ENCODE results near the gene RIPOR2.
A peak's percentile ranks its signal among the peaks of the same experiment; 100 is the strongest.
"Not testable (repeated sequence)": the region's sequence is repeated elsewhere in the genome, so short reads cannot be mapped to it uniquely, and the experiment has no call there.

The RIPOR2 gene

DNA sequence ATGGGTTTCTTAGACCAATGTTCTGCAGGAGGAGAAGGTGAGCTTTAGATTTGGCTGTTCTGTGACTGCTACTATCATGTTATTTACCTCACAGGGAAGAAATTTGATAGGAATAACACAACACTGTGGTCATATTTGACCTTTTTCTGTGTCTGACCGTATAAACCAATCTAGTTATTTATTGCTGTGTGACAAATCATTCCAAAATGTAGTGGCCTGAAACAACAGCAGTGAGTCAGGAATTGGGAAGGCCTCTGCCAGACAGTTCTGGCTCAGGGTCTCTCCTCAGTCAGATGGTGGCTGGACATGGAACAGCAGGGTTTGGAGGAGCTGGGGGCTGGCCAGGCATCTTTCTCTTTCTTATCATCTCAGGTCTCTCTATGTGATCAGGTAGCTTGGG, 33.0 kb downstream of the RIPOR2 start:
- no peak for DNase-seq

DNA sequence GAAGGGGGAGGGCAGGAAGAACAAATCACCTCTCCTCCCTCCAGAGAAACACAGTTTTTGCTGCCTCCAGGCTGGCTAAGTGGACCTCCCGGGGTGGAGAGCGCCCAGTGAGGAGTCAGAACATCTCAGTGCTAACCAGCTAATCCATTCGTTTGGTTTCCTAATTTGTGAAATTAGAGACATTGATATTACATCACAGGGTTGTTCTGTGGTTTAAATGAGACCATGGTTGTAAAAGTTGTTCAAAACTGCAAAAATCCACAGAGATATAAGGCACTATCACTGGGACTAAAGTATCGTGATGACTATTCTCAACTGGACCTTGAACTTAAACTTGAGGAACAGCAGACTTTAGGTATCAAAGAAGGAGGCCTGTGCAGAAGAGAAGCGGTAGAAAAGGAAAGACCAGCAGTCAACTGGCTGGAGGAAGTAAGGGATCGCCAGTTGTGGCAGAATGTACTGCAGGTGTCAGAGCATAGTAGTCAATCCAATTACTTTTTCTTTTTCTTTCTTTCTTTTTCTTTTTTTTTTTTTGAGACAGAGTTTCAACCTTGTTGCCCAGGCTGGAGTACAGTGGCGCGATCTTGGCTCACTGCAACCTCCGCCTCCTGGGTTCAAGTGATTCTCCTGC, 33.9 kb downstream of the RIPOR2 start:
- DNase-seq, result no peak

DNA sequence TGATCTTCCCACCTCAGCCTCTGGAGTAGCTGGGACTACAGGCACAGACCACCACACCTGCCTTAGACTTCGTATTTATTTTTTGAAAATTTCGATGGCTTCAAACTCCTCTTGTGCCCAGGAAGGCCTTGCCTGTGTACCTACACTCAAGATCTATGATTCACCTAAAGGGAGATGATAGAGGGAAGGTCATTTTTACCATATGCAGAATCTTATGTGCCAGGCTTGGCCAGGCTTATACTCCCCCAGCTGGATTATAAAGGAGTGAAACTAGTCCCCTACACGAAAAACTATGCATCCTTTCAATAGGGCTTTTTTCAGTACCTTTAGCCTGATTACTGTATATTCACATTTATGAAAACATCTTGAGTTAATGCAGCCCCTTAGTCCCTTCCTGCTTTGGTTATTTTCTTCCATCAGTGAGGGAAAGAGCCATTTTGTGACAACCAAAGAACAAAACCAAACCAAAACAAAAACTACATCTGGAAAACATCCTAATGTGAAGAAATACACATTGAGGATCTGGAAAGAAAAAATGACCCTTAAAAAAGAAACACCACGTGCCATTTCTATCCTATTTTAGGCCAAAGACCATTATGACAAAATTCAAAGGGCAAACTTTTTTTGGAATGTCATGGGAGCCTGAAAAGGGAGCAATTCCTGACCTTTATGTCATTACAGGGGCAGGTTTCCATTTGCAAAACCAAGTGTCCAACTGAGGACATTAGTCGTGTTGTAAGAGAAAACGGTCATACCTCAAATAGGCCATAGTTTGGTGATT, 34.7 kb downstream of the RIPOR2 start:
- DNase-seq, result no peak

DNA sequence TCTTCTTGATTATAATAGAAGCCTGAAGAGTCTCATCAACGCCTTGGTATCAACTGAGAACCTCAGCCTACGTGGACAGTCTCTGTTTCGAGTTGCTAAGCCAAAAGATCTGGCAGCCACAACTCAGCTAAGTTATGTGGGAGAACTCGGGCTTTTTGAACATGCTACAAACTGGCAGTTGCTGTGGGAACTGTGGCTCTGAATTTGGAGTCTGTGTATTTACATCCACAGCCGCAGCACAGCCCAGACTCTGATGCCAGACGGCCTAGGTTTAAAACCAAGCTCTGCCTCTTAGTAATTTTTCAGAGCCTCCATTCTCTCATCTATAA, 35.8 kb downstream of the RIPOR2 start:
- no peak for DNase-seq

DNA sequence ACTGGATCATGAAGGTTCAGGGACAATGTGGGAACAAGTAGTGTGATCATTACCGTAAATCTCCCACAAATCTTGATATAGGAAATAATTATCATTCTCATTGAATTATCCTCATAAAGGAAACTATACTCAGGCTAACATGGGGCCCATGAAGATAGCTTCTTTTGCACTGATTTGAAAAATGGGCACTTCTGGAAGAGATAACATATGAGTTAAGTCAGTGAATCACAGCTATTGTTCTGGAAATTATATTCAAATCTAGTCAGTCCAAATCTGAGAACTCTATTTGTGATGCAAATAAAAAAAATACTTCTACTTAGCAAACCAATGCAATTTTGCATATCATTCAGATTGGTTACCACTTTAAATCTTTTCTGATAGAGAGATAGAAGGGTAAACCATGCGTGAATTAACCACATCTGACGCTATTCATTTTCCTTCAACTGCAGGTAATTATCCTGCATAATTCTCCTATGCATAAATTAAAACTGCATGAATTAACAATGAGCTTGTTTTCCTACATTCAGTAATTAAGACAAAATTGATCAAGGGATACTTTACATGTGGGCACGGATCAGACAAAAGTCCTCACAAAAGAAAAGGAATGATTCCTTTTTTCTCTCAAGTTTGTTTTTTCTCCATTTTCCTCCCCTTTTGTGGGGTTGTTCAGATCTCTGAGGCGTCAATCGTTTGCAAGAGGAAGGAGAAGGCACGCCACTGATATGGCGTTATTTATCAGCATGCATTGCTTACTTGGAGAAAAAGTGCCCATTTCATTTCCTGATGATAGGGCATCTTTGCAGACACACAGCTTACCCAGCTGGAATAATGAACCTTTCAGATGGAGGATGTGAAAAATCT, 36.4 kb downstream of the RIPOR2 start:
- no peak for DNase-seq

DNA sequence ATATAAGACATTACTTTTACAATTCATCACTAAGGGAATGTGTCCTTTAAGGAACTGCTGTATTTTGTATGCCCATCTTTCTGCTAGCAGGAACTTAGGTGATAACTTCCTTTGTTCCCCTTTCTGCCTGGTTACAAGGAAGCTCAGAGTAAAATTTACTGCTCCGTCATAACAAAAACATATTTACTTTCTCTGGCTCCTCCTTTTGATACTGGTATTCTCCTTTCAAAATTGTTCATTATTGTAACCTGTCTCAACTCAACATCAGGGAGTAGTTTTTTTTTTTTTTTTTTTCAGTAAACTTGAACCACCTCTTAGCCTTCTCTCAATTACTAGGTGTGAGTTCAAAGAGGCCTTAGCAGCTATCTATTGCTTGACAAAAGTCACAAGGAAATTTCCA, 37.1 kb downstream of the RIPOR2 start:
- no peak for DNase-seq

DNA sequence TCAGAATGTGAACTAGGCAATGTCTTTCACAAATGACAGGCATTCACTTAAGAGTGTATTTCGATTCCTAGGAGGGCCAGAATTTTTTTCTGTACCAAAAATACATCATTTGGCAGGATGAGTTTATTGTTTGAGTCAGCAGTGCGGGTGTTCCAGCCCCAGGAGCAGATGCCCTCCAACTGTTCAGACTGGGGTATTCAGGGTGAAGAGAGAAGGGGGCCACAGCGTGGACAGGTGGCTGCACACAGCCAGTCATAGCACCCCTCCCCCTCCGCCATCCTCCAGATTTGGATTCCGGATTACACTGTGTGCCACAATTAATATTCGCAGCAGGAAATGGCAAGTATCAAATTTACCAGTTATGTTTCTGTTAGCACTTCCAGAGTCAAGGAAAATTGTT, 38.6 kb downstream of the RIPOR2 start:
- no peak for DNase-seq

DNA sequence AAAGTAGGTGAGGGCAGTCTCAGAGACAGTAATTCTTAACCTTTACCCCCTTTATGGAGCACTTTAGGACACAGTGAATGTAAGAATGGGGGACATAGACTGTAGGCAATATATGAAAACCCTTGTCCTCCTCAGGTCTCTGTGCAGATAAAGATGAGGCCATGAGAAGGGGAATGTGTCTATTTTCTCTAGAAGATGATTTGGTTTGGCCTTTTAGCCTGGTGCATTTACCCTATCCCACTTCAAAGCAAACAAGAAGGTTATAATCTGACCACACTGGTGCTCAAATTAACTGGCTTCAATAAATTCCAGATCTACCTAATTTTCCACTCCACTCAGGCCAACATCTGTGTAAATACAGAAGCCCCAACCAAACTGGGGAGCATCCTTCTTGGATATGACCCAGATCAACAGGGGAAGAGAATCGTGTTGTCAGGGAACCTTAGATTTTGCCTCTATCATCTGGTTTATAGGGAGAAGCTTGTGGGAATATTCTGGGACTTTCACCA, 42.4 kb downstream of the RIPOR2 start:
- no peak for DNase-seq

DNA sequence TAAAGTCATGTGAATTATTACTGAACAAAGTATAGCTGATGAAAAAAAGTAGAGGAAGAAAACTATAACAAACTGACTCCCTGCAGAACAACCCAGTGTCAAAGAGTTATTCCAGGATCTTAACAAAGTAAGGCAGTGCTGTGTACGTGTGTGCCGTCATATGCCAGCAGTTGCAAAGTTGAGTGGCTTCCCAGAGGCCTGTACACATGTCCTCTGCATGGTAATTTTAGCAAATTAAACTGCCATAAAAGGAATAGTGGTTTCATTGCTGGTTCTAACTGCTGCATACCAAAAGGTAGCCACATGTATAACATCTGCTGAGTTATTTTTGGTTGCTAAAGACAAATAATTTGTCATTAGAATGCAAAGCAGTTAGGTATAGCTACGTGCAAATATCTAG, 44.8 kb downstream of the RIPOR2 start:
- no peak for DNase-seq

DNA sequence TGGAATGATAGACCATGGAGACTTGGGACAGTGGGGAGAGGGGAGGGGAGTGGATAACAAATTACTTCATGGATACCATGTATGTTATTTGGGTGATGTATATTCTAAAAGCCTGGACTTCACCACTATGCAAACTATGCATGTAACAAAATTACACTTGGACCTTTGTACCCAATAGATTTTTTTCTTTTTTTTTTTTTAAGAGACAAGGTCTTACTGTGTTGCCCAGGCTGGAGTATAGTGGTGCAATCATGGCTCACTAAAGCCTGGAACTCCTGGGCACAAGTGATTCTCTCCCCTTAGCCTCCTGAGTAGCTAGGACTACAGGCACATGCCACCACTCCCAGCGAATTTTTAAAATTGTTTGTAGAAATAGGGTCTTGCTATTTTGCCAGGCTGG, 45.3 kb downstream of the RIPOR2 start:
- DNase-seq, result no peak

DNA sequence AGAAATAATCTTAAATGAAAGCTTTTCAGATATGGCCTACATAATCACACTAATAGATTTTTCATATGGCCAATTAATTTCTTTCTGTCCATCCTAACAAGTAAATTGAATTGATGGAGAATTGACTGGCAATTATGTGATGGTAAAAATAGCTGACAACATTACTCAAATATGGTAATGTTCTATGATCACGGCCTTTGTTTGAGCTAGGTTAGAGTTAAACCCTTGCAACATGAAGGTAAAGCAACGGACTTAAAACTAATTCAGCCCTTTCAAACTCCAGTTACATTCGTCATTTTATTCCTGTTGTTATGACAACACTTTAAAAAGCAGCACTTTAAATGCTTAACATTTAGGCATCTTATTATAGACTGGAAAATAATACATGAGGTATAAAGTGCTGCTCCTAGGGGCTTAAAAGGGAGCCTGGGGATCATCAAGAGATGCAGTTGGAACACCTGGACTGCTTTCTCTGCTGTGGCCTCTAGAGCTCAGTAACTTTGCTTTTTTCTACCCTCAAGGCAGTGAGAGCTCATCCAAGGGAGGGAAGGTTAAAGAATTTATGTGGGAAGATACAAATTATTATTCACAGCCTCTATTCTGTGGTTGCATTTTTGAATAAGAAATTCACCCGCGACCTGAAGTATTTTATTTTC, 46.9 kb downstream of the RIPOR2 start:
- no peak for DNase-seq

DNA sequence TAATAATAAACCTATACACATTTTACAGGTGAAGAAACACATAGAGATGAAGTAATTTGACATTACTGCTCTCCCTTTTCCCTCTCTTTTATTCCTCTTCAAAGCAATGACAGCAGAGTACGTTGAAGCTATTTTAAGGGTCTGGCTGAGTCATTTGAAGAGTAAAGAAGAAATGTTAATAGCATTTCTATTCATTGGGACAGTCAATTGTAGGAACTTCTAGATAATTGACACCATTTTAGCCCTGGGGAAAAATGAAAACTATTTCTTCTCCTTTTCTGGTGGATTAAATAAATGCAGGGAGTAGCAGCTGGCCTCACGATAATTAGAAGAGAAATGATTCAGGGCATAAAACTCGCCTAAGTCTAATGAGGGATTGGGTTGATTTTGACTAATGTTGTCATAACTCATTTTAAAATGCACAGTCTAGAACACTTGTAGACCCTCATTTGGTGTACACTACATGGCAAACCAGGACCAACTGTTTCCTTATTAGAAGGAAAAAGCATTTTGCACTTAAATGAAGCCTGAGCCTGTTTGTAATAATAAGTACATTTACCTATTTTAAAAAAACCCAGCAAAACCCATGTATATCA, 48.1 kb downstream of the RIPOR2 start:
- no peak for DNase-seq

DNA sequence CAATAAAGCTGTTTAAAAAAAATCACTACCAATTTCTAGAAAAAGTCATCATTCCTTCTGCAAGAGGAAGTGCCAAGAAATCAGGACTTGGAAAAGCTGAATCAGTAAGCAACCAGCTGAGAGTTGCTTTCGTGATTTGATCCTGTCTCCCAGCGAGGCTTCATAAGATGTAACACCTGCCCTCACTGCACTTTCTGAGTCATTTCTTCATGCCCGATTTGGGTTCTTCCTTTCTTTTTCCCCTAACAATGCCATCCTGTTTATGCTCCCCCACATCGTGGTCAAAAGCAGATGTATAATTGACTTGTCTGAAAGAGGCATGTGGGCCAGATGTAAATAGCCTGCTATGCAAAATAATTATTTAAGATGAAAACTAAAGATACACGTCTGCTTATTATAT, 52.1 kb downstream of the RIPOR2 start:
- DNase-seq, result peak; percentile 26

DNA sequence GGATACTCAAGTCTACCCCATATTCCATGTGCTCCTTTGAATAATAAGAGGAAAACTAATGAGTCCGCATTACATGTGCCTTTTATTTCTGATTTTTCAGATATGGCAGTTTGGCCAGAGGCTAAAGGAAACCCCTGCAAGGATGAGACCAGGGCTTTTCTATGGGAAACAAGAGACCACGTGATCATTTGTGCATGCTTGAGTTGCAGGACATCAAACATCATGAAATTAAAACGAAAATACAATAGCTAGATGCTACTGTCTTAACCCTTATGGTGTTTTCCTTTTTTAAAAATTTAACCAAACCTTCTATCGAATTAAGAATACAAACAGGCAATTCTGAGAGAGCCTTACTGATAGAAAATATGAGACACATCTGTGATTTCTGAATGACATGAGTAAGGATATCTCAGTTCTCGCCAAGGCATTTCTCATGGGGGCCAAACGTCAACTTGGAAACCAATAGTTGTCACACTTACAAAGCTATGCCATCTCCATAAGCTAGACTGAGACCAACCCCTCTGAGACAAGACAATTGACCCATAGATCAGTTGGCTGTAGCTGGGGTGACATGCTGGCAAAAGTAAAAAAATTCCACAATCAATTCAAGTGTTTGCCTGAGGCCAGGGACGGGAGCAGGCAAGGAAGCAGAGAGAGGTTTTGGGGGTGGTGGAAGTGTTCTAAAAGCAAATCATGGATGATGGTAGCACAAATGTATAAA, 52.8 kb downstream of the RIPOR2 start:
- no peak for DNase-seq

DNA sequence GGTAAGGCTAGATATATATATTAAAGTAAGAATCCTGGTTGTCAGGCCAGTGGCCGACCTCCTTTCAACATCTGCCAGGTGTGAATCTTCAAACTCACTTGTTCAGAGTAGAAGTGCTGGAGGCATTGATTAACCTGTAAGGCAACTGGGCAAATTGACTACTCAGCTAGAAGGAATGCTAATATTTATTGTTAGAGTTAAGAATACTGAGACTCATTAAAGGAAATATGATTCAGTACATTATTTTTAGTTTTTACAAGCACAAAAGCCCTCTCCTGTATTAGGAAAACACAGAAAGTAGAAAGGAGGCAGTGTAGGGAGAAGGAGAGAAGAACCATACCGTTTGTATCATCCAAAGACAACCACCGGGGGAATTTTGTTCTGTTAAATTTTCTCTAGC, 53.5 kb downstream of the RIPOR2 start:
- DNase-seq, result no peak

DNA sequence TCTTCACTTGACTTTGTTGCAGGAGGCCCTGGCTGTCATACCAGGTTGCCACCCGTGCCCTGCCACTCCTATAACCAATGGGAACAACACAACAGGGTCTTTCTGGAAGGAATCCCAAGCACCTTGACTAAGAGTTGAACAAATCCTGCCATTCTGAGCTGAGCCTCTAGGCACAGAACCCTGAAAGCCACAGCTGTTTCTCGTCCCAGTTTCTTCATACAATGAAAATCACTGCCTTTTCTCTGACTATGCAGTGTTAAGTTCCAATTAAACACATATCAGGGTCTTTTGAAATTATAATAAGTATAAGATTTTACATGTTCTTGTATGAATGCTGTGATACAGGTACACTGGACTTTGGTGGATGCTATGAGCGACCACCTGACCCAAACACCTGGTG, 54.4 kb downstream of the RIPOR2 start:
- no peak for DNase-seq

DNA sequence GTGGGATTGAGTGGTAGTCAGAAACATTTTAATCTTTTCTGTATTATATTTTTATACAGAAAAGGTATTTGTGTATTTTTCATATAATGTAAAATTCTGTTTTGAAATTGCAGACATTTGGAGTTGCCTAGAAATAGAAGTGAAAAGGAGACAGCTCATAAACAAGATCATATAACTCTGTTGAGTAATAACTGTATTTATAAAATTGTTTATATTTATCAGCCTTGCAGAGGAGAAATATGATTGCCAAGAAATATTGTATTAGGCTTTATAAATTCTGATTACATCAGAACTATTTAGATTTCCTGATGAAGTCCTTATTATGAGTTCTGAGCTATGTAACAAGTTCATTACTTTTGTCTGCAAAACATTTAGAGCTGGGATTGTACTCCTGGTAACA, 55.3 kb downstream of the RIPOR2 start:
- DNase-seq, result no peak

DNA sequence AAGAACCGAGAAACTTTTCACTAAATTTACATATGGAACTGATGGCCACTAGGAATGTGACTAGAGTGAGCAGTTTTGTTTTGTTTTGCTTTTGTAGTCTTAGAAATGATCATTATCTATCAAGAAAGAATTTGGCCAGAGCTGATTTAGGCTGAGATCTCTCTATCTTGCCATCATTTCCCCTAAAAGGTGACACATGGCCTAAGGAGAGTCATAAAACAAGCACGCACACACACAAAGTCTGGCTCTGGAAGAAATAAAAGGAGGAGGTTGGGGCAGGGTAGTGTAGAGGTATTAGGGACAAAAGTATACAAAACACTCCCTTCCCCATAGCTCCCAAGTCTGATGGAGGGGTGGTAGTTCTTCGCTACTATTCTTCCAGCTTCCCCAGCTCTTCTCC, 56.4 kb downstream of the RIPOR2 start:
- no peak for DNase-seq

DNA sequence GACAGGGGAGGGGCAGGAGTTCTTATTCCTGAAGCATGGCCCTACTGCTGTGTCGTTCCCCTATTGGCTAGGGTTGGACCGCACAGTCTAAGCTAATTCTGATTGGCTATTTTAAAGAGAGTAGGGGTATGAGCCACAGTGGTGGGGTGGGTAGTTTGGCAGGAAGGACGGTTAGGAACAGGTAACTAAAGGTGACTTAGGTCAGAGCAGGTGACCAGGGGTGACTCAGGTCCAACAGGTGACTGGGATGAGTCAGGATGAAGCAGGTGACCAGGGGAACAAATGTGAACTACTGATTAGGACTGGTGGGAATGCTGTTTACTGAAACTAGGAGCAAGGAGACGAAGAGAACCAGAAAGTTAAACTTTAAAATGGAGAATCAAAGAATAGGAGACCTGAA, 58.0 kb downstream of the RIPOR2 start:
- DNase-seq, result not testable (repeated sequence)

DNA sequence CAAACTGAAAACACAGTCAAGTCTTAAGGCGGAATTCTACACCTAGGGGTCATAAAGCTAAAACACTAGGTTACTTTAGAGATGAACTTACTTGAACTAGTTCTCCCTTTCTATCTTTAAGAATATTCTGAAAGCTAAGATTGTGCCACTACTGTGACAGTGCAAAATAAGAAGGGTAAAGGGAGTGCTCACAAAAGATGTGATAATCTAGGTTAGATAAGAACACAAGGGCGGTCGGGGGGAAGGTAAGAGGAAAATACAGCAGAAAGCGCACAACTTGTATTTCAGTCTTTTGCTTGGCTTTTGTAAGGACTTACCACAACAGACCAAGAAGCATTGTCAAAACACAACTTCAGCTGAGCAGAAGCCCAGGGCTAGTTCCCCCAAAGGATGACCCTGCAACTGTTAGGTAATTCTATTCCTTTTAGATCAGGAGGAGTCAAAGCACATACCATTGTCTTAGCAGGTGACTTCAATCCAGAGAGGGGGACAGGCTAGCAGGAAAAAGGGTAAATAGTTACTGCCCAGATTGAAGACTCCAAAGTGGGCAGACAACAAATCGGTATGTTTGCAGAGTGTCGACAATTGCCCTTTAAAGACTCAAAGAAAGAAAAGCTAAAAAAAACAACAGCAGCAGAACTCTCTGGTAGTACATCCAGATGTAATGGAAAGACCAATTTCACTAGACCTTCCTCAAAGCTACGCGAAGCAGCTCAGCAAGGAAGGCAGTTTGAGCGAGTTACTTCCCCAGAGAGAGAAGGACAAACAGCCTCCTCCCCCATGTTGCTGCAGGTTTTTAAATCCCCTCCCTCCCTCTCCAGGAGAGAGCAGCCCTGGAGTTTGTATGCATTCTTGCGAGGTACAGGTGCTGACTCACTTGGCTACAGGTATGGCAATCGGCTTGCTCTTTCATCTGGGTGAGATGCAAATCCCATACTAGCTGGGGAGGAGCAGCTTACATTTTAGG, 59.0 kb downstream of the RIPOR2 start:
- DNase-seq, result no peak

DNA sequence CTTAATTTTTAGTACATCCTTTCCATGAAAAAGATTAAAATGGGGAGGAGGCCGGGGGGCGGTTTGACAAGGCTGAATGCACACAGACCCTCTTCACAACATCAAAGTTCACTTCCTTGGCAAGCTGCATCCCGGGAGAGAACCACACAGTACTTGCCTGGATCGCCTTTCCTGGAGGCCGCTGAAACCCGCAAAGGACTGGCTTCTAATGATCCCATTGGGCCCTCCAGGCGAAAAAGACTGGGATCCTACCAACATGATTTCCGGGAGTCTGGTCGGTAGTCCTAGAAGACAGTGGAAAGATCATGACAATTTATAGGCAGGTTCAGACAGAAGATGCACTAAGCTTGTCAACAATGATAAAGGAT, 60.2 kb downstream of the RIPOR2 start:
- no peak for DNase-seq
